Measurements from ENCODE around the gene ANKRD12.
A peak's percentile ranks its signal among the peaks of the same experiment; 100 is the strongest.
"Not testable (repeated sequence)": the region's sequence is repeated elsewhere in the genome, so short reads cannot be mapped to it uniquely, and the experiment has no call there.

The ANKRD12 gene

GRCh38 chr18:9136315-9137155, at the start of gene ANKRD12:
TSS of gene ANKRD12 (plus strand) at chr18:9136781. CDS start at chr18:9182433, 45,652 bp downstream.
- peak; percentile 97 for DNase-seq

- DNase-seq = no peak
These were observed 49.4 kb upstream of the ANKRD12 start for GRCh38 chr18:9087144-9087543.

GRCh38 chr18:9088252-9088651, 48.3 kb upstream of the ANKRD12 start:
- DNase-seq = no peak

- not testable (repeated sequence) for DNase-seq
These were observed 47.9 kb upstream of the ANKRD12 start for GRCh38 chr18:9088727-9089126.

DNA sequence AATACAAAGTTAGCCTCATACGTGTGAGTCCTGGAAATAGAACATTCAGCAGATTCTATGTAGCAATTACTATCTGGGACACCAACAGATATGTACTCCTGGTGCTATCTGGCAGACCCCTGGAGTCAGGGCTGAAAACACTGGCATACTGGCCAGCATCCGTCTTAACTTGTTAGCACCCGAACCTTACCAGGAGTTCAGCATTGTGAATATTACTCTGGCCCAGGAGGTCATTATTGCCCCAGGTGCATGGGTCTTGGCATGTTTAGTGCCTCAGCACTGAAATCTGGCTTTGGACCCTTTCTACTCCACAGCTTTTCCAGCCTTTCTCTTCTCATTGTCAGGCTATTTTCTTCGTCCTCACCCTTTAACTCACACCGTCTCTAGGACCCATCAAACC, 46.0 kb upstream of the ANKRD12 start:
- no peak for DNase-seq

GRCh38 chr18:9091066-9091476, 45.5 kb upstream of the ANKRD12 start:
- peak; percentile 43 for DNase-seq

DNA sequence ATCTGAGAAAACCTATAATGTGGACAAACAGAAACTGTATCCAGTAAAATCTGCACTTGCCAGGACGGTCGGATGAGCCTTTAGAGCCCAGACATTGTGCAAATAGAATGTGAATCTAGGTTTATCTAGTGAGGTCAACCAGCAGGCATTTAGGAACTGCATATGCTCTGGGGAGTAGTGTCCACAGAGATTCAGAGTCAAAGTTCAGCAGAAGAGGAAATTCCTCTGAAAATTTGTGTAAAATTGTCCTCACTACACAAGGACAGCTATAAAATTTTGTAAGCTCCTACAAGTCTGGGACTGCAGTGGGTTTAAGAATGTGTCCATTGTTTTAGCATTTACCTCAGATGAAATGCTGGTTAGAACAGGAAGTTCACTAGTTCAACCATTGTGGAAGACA, 43.9 kb upstream of the ANKRD12 start:
- DNase-seq = no peak

DNA sequence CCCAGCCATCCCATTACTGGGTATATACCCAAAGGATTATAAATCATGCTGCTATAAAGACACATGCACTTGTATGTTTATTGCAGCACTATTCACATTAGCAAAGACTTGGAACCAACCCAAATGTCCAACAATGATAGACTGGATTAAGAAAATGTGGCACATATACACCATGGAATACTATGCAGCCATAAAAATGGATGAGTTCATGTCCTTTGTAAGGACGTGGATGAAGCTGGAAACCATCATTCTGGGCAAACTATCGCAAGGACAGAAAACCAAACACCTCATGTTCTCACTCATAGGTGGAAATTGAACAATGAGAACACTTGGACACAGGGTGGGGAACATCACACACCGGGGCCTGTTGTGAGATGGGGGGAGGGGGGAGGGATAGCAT, 43.5 kb upstream of the ANKRD12 start:
- not testable (repeated sequence) for DNase-seq

GRCh38 chr18:9094307-9095226, 42.0 kb upstream of the ANKRD12 start:
- DNase-seq = peak; percentile 74

DNA sequence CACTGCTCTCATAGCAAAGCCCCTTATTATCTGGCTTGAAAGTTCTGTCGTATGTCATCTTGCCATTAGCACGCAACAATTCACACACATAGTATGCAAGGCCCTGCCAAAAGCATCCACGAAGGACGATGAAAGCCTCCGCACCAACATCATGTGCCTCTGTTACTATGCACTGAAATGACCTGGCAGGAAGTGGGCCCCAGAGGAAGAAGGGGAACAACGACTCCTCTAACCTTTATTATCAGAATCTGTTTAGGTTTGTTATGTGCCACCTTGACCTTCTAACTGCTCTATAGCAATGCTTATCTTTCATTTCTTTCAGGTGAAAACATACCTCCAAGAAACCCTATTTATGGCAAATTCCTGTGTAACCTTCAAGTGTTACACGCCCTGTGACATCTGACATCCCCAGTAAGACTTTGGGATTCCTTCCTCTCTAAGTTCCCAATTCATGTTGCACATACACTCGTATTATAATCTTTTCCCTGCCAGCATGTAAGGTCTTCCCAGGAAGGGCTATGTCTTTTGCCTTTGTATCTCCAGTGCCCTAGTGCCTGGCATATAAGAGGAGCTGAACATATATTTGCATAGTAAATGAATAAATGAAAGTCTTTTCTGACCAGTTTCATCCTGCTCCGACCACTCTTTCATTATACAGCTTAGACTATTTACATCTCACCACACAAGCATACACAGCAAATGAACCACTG, 41.1 kb upstream of the ANKRD12 start:
- DNase-seq = peak; percentile 68

DNA sequence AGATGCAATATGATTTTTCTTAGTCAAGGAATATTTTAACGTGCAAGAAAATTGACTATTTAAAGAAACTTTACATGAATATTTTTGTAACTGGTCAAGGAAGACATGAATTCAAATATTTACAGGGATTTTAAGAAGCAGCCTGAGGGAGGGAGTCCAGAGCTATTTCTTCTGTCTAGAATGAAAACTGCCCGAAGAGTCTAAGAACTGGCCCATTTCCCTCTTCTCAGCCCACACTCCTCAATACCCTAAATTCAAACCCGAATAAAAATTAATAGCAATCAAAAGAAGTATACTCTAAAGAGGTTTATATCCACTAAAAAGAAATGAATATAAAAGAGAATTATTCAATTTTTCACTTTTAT, 40.6 kb upstream of the ANKRD12 start:
- no peak for DNase-seq

DNA sequence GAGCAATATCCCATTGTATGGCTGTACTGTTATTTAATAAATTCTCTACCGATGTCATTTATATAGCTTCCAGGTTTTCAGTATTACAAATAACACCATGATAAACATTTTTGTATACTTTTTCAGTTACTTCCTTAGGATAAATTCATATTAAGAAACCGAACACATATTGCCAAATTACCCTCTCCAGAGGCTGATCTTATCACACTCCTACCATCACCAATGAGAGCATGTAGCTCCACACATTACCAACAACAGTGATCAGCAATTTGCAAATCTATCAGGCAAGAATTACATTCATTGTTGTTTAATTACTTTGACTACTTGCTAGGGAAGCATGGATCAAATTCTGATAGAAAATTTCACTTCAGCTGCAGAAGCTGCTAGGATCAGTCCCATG, 39.9 kb upstream of the ANKRD12 start:
- no peak for DNase-seq

DNA sequence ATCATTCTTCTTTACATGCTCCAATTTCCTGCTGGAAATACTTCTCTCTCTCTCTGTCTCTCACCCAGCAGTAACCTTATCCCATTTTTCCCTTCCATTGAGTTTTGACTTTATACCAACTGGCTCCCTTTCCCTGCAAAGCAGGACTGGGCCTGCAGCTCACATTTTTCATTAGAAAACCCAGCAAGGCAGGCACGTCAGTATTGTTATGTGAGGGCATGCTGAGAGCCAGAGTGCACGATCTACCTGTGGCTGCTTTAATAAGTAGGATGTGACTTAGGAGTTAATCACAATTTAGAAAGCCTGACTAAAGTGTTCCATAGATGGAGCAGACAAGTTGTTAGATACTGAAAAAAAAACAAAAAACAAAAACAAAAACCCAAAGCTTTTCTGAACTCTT, 39.2 kb upstream of the ANKRD12 start:
- DNase-seq = no peak

- no peak for DNase-seq
These were observed 35.8 kb upstream of the ANKRD12 start for GRCh38 chr18:9100796-9101195.

- DNase-seq = no peak
These were observed 34.7 kb upstream of the ANKRD12 start for GRCh38 chr18:9101730-9102507.

- peak; percentile 99 for DNase-seq
These were observed 33.8 kb upstream of the ANKRD12 start, which contains the start of gene NDUFV2 for GRCh38 chr18:9102508-9103375. TSS of gene NDUFV2 (plus strand) at chr18:9102699. CDS start at chr18:9102744, 45 bp downstream.

DNA sequence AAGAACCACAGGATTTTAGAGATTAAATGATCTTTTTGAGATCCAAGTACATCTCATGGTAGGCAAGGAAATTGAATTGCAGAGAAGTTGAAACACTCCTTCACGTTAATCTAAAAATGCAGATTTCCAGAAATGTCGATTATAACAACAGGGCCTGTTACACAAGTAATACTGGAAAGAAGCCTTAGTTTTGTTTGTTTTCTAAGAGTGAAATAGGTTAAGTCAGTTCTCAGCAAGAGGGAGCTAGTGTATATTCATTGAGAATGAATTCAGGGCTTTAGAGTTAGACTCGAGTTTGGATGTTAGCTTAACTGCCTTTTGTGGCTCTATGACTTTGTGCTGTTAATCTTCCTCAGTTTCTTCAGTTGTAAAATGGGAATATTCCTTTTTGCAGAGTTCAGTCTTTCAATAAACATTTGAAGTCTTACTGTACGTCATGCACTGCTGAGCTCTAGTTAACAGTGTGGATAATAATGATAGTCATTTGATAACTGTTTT, 33.2 kb upstream of the ANKRD12 start:
- DNase-seq = no peak

GRCh38 chr18:9104244-9104901, 32.2 kb upstream of the ANKRD12 start:
- no peak for DNase-seq

- DNase-seq = no peak
These were observed 31.2 kb upstream of the ANKRD12 start for GRCh38 chr18:9105420-9105819.

- DNase-seq = no peak
These were observed 30.5 kb upstream of the ANKRD12 start for GRCh38 chr18:9106094-9106493.

All from stimulated activated CD4-positive, alpha-beta T cell treated with anti-CD3 and anti-CD28 coated beads, Interleukin-15, amount 100 ng/mL, for 24 hours (primary cell).